Measurements from ENCODE around the gene CFP. TPM values are rescaled to one million over a fixed set of nuclear protein-coding genes. Genes with fewer than 3 reads are reported as not detected.
A peak's percentile ranks its signal among the peaks of the same experiment; 100 is the strongest.

Gene CFP
- total and polyA plus RNA-seq, 8 donors: 0.31 to 4.1 (median 1.6) TPM

DNA sequence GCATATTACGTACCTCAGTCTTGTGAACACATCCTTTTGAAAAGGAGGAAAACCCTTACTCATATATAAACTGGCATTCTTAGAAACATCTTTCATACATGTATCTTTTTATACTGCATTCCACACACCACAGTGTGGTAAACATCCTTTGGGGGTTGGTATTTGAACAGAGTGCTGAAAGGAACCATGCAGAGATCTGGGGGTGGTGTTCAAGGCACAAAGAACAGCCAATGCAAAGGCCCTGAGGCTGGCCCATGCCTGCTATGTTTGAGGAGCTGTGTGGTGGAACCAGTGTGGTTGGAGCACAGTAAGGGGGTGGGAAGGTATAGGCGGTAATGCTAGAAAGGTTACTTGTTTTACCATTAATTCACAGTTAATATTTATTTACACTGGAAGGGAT, 18.6 kb upstream of the CFP start:
- TF ChIP-seq CTCF (IDR thresholded peaks at IDR 0.05): no peak
- 69 to 88% methylated on average over 2 of the region's 2 CpGs for WGBS, 2 donors
- intact Hi-C loops (cut with DNase I): no loop called here
- FAIRE-seq (no peak), DNase-seq (no peak), ATAC-seq (no peak)
- Histone ChIP-seq H3K4me3 (no peak overlapping the region), H3K27me3 (no peaks in the 10 kb centered on the region), H3K9me3 (no peaks in the 10 kb centered on the region), H3K27ac (no peak overlapping the region), H3K36me3 (no peaks in the 10 kb centered on the region), H3K4me1 (no peaks in the 10 kb centered on the region)

DNA sequence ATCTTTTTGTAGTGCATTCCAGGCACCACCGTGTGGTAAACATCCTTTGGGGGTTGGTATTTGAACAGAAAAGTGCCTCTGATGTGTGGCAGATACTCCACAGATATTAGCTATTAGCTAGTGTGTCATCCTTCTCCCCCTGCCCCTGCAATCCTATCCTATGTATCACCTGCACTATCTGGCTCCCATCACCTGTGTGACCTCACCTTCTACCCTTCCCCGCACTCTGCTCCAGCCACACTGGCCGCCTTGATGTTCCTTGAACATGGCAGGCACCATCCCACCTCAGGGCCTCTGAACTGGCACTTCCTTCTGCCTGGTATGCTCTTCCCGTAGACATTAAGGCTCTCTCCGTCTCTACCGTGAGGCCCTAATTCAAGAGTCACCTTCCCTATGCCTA, 16.9 kb upstream of the CFP start:
- DNase-seq: no peak
- no peak for FAIRE-seq
- TF ChIP-seq CTCF (IDR thresholded peaks at IDR 0.05): no peak
- Histone ChIP-seq H3K36me3 (no peaks in the 10 kb centered on the region), H3K9me3 (no peaks in the 10 kb centered on the region), H3K27ac (no peak overlapping the region), H3K4me3 (no peak overlapping the region), H3K4me1 (no peaks in the 10 kb centered on the region), H3K27me3 (no peaks in the 10 kb centered on the region)
- ATAC-seq: no peak
- WGBS, 2 donors: 73 to 82% methylated on average over 6 of the region's 6 CpGs
- intact Hi-C loops (cut with DNase I): no loop called here

GRCh38 chrX:47645530-47645929, 15.8 kb upstream of the CFP start:
- no peak for TF ChIP-seq CTCF (IDR thresholded peaks at IDR 0.05)
- peaks cover 0 to 6% (median 0%) of the 10 kb centered on the region in 3 donors for H3K36me3 ChIP-seq
- DNase-seq: no peak
- intact Hi-C loops (cut with DNase I): no loop called here
- H3K9me3 ChIP-seq: no peaks in the 10 kb centered on the region
- no peak overlapping the region for H3K4me3 ChIP-seq
- 69 to 79% methylated on average over 10 of the region's 10 CpGs for WGBS, 2 donors
- H3K27ac ChIP-seq: no peak overlapping the region
- no peaks in the 10 kb centered on the region for H3K4me1 ChIP-seq
- no peaks in the 10 kb centered on the region for H3K27me3 ChIP-seq
- ATAC-seq: no peak
- no peak for FAIRE-seq

DNA sequence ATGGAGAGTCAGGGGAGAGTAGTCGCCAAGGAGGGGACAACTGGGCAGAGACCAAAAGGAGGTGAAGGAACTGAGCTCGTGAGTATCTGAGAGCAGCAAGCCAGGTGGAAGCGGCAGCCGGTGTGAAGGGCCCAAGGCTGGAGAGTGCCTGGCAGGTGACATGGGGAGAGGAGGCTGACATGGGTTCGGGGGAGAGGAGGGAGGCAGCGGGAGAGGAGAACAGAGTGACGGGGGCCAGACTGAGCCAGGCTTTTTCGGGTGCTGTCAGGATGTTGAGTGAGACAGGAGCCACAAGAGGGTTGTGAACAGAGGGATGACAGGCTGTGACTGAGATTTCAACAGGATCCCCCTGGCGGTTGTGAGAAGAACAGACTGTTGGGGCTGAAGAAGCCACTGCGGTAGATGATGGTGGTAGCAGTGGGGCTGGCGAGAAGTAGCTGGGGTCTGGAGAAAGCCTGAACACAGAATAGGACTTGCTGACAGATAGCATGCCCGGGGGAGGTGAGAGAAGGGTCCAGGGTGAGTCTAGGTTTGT, 14.9 kb upstream of the CFP start:
- ATAC-seq (peak in 3 of 4 donors; percentile 54 to 63 (median 55)), FAIRE-seq (no peak), DNase-seq (no peak)
- intact Hi-C loops (cut with DNase I): no loop called here
- 47 to 67% methylated on average over 12 of the region's 12 CpGs for WGBS, 2 donors
- H3K4me3 ChIP-seq: no peak overlapping the region
- no peaks in the 10 kb centered on the region for H3K27me3 ChIP-seq
- H3K36me3 ChIP-seq: peaks cover 0 to 15% (median 0%) of the 10 kb centered on the region in 3 donors
- H3K27ac ChIP-seq: no peak overlapping the region
- no peaks in the 10 kb centered on the region for H3K9me3 ChIP-seq
- no peak for TF ChIP-seq CTCF (IDR thresholded peaks at IDR 0.05)
- H3K4me1 ChIP-seq: no peaks in the 10 kb centered on the region

GRCh38 chrX:47643926-47644325, 14.2 kb upstream of the CFP start:
- no peak for DNase-seq
- Histone ChIP-seq H3K36me3 (peaks cover 0 to 15% (median 0%) of the 10 kb centered on the region in 3 donors), H3K27ac (no peak overlapping the region), H3K27me3 (no peaks in the 10 kb centered on the region), H3K4me1 (no peaks in the 10 kb centered on the region), H3K9me3 (no peaks in the 10 kb centered on the region), H3K4me3 (no peak overlapping the region)
- TF ChIP-seq CTCF (IDR thresholded peaks at IDR 0.05): peak in 1 of 4 donors; percentile 12
- intact Hi-C loops (cut with DNase I): no loop called here
- FAIRE-seq: no peak
- WGBS, 2 donors: 33 to 39% methylated on average over 2 of the region's 2 CpGs
- ATAC-seq: peak in 3 of 4 donors; percentile 48 to 64 (median 62)

Data from pancreas (tissue), 10 donors.